ENCODE data around the gene ADCY3. TPM values are rescaled to one million over a fixed set of nuclear protein-coding genes. Genes with fewer than 3 reads are reported as not detected.

The ADCY3 gene
- total RNA-seq, 1 experiment from 2014 or later = 71.1 TPM

- TF ChIP-seq, protein P1, sequence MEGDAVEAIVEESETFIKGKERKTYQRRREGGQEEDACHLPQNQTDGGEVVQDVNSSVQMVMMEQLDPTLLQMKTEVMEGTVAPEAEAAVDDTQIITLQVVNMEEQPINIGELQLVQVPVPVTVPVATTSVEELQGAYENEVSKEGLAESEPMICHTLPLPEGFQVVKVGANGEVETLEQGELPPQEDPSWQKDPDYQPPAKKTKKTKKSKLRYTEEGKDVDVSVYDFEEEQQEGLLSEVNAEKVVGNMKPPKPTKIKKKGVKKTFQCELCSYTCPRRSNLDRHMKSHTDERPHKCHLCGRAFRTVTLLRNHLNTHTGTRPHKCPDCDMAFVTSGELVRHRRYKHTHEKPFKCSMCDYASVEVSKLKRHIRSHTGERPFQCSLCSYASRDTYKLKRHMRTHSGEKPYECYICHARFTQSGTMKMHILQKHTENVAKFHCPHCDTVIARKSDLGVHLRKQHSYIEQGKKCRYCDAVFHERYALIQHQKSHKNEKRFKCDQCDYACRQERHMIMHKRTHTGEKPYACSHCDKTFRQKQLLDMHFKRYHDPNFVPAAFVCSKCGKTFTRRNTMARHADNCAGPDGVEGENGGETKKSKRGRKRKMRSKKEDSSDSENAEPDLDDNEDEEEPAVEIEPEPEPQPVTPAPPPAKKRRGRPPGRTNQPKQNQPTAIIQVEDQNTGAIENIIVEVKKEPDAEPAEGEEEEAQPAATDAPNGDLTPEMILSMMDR (IDR thresholded peaks at IDR 0.05 in 2 of 3, conservative IDR thresholded peaks at IDR 0.05 in 1 of 3; ENCODE audit: borderline replicate concordance in 1 of 3, insufficient read depth in 1 of 3, low read depth in 2 of 3, low read length in 2 of 3) = no peak
Measured at GRCh38 chr2:24887307-24887874, 32.6 kb downstream of the ADCY3 start (continued).

- no peak for ATAC-seq
- BruUV-seq (replicated peaks) = no TSS peak
- no peak overlapping the region for H3K4me2 ChIP-seq (ENCODE audit: low read length)
- H3K27me3 ChIP-seq (ENCODE audit: insufficient read depth, low read length) = no peaks in the 10 kb centered on the region
- peaks cover 9% of the 10 kb centered on the region; the same call in 1 of the 2 replicates for H3K79me2 ChIP-seq (ENCODE audit: insufficient read depth, low read length)
- H3K36me3 ChIP-seq (ENCODE audit: control insufficient read depth in 1 of 2, insufficient read depth in 2 of 2, low read length in 2 of 2) = peaks cover 0 to 5% of the 10 kb centered on the region in 2 experiments; a peak in 1 of 4 replicates
- H4K20me1 ChIP-seq (ENCODE audit: insufficient read depth) = no peaks in the 10 kb centered on the region
- ChIA-PET RAD21 (ENCODE audit: low non-redundant PET in 1 of 2, low total read pairs in 2 of 2, uncharacterized antibody in 2 of 2, unreplicated experiment in 2 of 2) (no interaction called here), POLR2A (no interaction called here), CTCF (no interaction called here)
- H2AFZ ChIP-seq (ENCODE audit: low read depth, low read length, poor library complexity, severe bottlenecking) = no peak overlapping the region
- H3K9me2 ChIP-seq (ENCODE audit: insufficient read depth) = no peaks in the 10 kb centered on the region
- H3K9me3 ChIP-seq (ENCODE audit: control insufficient read depth in 1 of 2, insufficient read depth in 1 of 2, low read depth in 1 of 2, low read length in 2 of 2) = no peaks in the 10 kb centered on the region
- DNase-seq (ENCODE audit: low read depth, low spot score) = no peak
- no peak overlapping the region for H3K27ac ChIP-seq (ENCODE audit: low read depth, low read length)
- TF ChIP-seq JUND (IDR thresholded peaks at IDR 0.05) (no peak), SIN3A (IDR thresholded peaks at IDR 0.05; ENCODE audit: low read depth) (no peak), FOSL1 (IDR thresholded peaks at IDR 0.05; ENCODE audit: low read depth) (no peak), YY1 (IDR thresholded peaks at IDR 0.05; ENCODE audit: extremely low read depth, insufficient replicate concordance, low read depth, low read length) (no peak), EZH2phosphoT487 (IDR thresholded peaks at IDR 0.05; ENCODE audit: borderline replicate concordance) (no peak), TCF7L2 (IDR thresholded peaks at IDR 0.05; ENCODE audit: borderline replicate concordance, extremely low read depth, insufficient read depth, insufficient read length) (no peak)
- TF ChIP-seq, protein P2, sequence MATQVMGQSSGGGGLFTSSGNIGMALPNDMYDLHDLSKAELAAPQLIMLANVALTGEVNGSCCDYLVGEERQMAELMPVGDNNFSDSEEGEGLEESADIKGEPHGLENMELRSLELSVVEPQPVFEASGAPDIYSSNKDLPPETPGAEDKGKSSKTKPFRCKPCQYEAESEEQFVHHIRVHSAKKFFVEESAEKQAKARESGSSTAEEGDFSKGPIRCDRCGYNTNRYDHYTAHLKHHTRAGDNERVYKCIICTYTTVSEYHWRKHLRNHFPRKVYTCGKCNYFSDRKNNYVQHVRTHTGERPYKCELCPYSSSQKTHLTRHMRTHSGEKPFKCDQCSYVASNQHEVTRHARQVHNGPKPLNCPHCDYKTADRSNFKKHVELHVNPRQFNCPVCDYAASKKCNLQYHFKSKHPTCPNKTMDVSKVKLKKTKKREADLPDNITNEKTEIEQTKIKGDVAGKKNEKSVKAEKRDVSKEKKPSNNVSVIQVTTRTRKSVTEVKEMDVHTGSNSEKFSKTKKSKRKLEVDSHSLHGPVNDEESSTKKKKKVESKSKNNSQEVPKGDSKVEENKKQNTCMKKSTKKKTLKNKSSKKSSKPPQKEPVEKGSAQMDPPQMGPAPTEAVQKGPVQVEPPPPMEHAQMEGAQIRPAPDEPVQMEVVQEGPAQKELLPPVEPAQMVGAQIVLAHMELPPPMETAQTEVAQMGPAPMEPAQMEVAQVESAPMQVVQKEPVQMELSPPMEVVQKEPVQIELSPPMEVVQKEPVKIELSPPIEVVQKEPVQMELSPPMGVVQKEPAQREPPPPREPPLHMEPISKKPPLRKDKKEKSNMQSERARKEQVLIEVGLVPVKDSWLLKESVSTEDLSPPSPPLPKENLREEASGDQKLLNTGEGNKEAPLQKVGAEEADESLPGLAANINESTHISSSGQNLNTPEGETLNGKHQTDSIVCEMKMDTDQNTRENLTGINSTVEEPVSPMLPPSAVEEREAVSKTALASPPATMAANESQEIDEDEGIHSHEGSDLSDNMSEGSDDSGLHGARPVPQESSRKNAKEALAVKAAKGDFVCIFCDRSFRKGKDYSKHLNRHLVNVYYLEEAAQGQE (IDR thresholded peaks at IDR 0.05; ENCODE audit: low read depth) = no peak
- no peaks in the 10 kb centered on the region for H3K4me1 ChIP-seq (ENCODE audit: control insufficient read depth in 1 of 2, insufficient read depth in 2 of 2, low read length in 2 of 2)
- no peak overlapping the region for H3K4me3 ChIP-seq (replicated peaks in 1 of 2; ENCODE audit: low read depth in 1 of 2, low read length in 2 of 2)
- H3K9ac ChIP-seq (ENCODE audit: low read length) = no peak overlapping the region
- intact Hi-C loops (cut with micrococcal nuclease) = no loop called here
Measured at GRCh38 chr2:24886691-24887304, 33.2 kb downstream of the ADCY3 start.

Data from HCT116 (cell line).